Psoas muscle (tissue), 8 donors: ENCODE results near the gene B4GALT1. TPM values are rescaled to one million over a fixed set of nuclear protein-coding genes. Genes with fewer than 3 reads are reported as not detected.

ENCODE experiments used
- ATAC-seq, 4 donors: fragments of 200-7000 bp; cut with Tn5 transposase; one replicate each; pipeline ENCODE4 v1.9.1; 2020; ENCODE audit warnings: moderate library complexity in 3 of 4, mild to moderate bottlenecking in 2 of 4
- DNase-seq, 2 donors: peaks; one replicate each; pipeline ENCODE4 v3.0.0-alpha.2; 2020
- H3K27ac ChIP-seq: fragments of 200-600 bp; one replicate; pipeline ENCODE4 v1.8.0; 2022
- H3K27me3 ChIP-seq, 3 donors: fragments of 200-600 bp in 1 of 3; one replicate each; pipeline versions ENCODE4 v1.6.1 to v1.8.0; 2013 to 2022; ENCODE audit warnings: low read length in 2 of 3, mild to moderate bottlenecking in 2 of 3, moderate library complexity in 1 of 3; ENCODE audit not compliant: insufficient read depth in 3 of 3
- H3K36me3 ChIP-seq, 2 donors: fragments of 200-600 bp in 1 of 2; one replicate each; pipeline versions ENCODE4 v1.6.1 to v1.8.0; 2013 to 2022; ENCODE audit warnings: low read depth in 1 of 2, mild to moderate bottlenecking in 1 of 2, moderate library complexity in 1 of 2; ENCODE audit not compliant: insufficient read depth in 1 of 2
- H3K4me1 ChIP-seq: fragments of 200-600 bp; one replicate; pipeline ENCODE4 v1.8.0; 2022
- H3K4me3 ChIP-seq: fragments of 200-600 bp; one replicate; pipeline ENCODE4 v1.8.0; 2022; ENCODE audit warnings: mild to moderate bottlenecking
- H3K9me3 ChIP-seq: fragments of 200-600 bp; one replicate; pipeline ENCODE4 v1.8.0; 2022
- CTCF ChIP-seq: fragments of 200-600 bp; IDR thresholded peaks from one replicate; pipeline ENCODE4 v1.8.0; 2022; ENCODE audit warnings: antibody characterized with exemption
- WGBS, 3 donors: extraction: QIAGEN DNeasy Blood & Tissue Kit; methylation state at CpG; one replicate each; pipeline versions ENCODE4 v1.1.6 to v1.1.7; 2013; 5-methylcytosine and 5-hydroxymethylcytosine counted together
- intact Hi-C, 2 donors: fragments of 100-400 bp; cut with DNase I; formaldehyde crosslinking; loops; one replicate each; pipeline versions ENCODE4 v1.11.0 to v1.14.2; 2022
- polyA plus RNA-seq, 3 donors: library from polyadenylated mRNA; stranded (reverse); fragments of 200-250 nt; gene quantifications; one replicate each; pipeline ENCODE4 v1.2.3, GENCODE V29; 2013
- total RNA-seq, 4 donors: library from RNA; stranded (reverse); fragmentation: NEBNext Ultra II Directional in 2 of 4; extraction: Animal tissue kit (Norgen Biotek cat#: 25700) in 2 of 4; gene quantifications; one replicate each; pipeline versions ENCODE4 v1.2.1 to v1.2.4, GENCODE V29; 2021 to 2023
- donor health status: healthy with polysubstance abuse.
- donor health status: DM: no; HTN: no; CAD: no; lungs with moderate emphysema.
- donor health status: Bipolar disorder and iron deficiency.
- donor health status: healthy.
- donor health status: DM: yes; HTN: yes; CAD: no.
- donor health status: DM: no; HTN: no; CAD: no.
- donor health status: DM: no; HTN: no; CAD: no.
- donor health status: DM: yes; HTN: yes; CAD: no.

The B4GALT1 gene
- total and polyA plus RNA-seq, 7 donors, result 13.0 to 28.1 (median 22.3) TPM

- no peak for TF ChIP-seq CTCF
- Histone ChIP-seq H3K27ac (no peak overlapping the region), H3K36me3 (peaks cover 0 to 60% of the 10 kb centered on the region in 2 donors), H3K4me1 (no peaks in the 10 kb centered on the region), H3K4me3 (no peak overlapping the region), H3K27me3 (no peaks in the 10 kb centered on the region), H3K9me3 (no peaks in the 10 kb centered on the region)
- no peak for DNase-seq
- intact Hi-C loops, result no loop called here
- no peak for ATAC-seq
- WGBS, 3 donors, result 89 to 93% (median 89%) methylated on average over 3 of the region's 3 CpGs
These were observed 52.4 kb downstream of the B4GALT1 start for GRCh38 chr9:33114746-33115145.

- DNase-seq (no peak), ATAC-seq (no peak)
- H3K27me3 ChIP-seq, result no peaks in the 10 kb centered on the region
- no peaks in the 10 kb centered on the region for H3K4me1 ChIP-seq
- intact Hi-C loops, result no loop called here
- peaks cover 0 to 52% of the 10 kb centered on the region in 2 donors for H3K36me3 ChIP-seq
- H3K27ac ChIP-seq, result no peak overlapping the region
- WGBS, 3 donors, result 89 to 94% (median 91%) methylated on average over 11 of the region's 11 CpGs
- no peak overlapping the region for H3K4me3 ChIP-seq
- H3K9me3 ChIP-seq, result no peaks in the 10 kb centered on the region
- no peak for TF ChIP-seq CTCF
These were observed 53.2 kb downstream of the B4GALT1 start for GRCh38 chr9:33113799-33114547.

- Histone ChIP-seq H3K36me3 (peaks cover 0 to 45% of the 10 kb centered on the region in 2 donors), H3K4me3 (no peak overlapping the region), H3K4me1 (peaks cover 8% of the 10 kb centered on the region), H3K27me3 (no peaks in the 10 kb centered on the region), H3K9me3 (no peaks in the 10 kb centered on the region), H3K27ac (no peak overlapping the region)
- no peak for DNase-seq
- ATAC-seq, result no peak
- WGBS, 3 donors, result 75 to 79% (median 77%) methylated on average over 4 of the region's 4 CpGs
- intact Hi-C loops, result no loop called here
- no peak for TF ChIP-seq CTCF
These were observed 55.0 kb downstream of the B4GALT1 start for GRCh38 chr9:33112094-33112493.

- DNase-seq, result no peak
- H3K4me1 ChIP-seq, result peaks cover 12% of the 10 kb centered on the region
- H3K4me3 ChIP-seq, result no peak overlapping the region
- TF ChIP-seq CTCF, result no peak
- H3K27me3 ChIP-seq, result no peaks in the 10 kb centered on the region
- H3K27ac ChIP-seq, result no peak overlapping the region
- ATAC-seq, result no peak
- intact Hi-C loops, result loop anchor here in 1 of 2 donors (2.0 kb wide), 1 partner anchor 17 kb away; no protein-coding TSS in a partner anchor
- H3K36me3 ChIP-seq, result peaks cover 0 to 45% of the 10 kb centered on the region in 2 donors
- H3K9me3 ChIP-seq, result no peaks in the 10 kb centered on the region
- WGBS, 3 donors, result 70 to 85% (median 71%) methylated on average over 5 of the region's 5 CpGs
These were observed 55.5 kb downstream of the B4GALT1 start for GRCh38 chr9:33111631-33112030.
